Activated naive CD4-positive, alpha-beta T cell treated with anti-CD3 and anti-CD28 coated beads, Interleukin-2, amount 10 ng/mL, durations not matched to agents 7 days and 5 days (primary cell): Measurements from ENCODE around the gene RRP36.
A peak's percentile ranks its signal among the peaks of the same experiment; 100 is the strongest.

Experiments used
- CTCF ChIA-PET: fragments of 350-600 bp; sonication (Branson Sonifier 250); formaldehyde crosslinking; loops from one replicate; lab custom pipeline; 2021; ENCODE audit warnings: antibody characterized with exemption; lab: Charles Lee
- DNase-seq: peaks from one replicate; pipeline ENCODE4 v3.0.0-alpha.2; 2020
- H3K27ac Mint-ChIP-seq: one replicate; pipeline ENCODE4 v1.8.0; 2021; ENCODE audit warnings: mild to moderate bottlenecking, moderate library complexity, mixed read lengths
- H3K27me3 Mint-ChIP-seq: one replicate; pipeline ENCODE4 v1.8.0; 2021; ENCODE audit warnings: mild to moderate bottlenecking, mixed read lengths
- H3K36me3 Mint-ChIP-seq: one replicate; pipeline ENCODE4 v1.8.0; 2021; ENCODE audit warnings: mixed read lengths
- H3K4me1 Mint-ChIP-seq: one replicate; pipeline ENCODE4 v1.8.0; 2021; ENCODE audit warnings: mixed read lengths
- H3K4me3 Mint-ChIP-seq: one replicate; pipeline ENCODE4 v1.8.0; 2021; ENCODE audit warnings: mild to moderate bottlenecking, moderate library complexity, mixed read lengths
- H3K9me3 Mint-ChIP-seq: one replicate; pipeline ENCODE4 v1.8.0; 2021; ENCODE audit warnings: mixed read lengths

Gene RRP36

DNA sequence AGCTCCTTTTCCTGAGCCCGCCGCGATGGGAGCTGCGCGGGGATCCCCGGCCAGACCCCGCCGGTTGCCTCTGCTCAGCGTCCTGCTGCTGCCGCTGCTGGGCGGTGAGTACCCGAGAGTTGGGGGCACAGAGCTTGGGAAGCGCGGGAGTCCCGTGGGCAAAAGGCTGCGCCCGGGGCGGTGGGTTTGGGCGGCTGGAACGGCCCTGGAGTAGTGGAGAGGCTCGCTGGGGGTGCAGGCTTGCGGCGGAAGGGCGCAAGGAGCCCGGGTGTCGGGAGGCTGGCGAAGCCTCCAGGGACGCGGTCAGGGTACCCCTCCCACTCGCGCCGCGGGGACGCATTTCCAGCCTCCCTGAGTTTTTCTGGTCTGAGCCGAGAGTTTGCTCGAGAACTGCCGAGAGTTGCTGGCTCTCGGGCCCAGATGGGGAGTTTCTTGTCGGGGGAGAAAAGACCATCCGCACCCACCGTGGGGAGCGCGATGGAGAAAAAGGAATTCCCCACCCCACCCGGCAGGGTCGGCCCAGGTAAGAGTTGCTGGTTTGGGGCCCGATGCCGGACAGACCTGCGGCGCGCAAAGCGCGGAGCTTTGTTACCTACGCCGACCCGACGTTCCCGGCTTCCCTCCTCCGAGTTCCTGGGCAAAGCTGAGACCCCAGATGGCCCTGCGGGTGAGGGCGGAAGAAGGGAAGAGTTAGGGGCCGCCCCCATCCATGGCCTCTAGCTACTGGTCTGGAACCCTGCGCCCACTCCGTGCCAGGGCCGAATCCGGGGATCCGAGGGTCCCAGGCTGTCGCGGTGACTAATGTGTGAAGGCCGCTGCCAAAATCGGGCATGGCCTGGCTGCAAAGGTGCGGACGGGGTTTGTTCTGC lies 55.3 kb downstream of the RRP36 start:
- no peak for DNase-seq
- Mint-ChIP-seq H3K36me3 (peaks cover 3% of the 10 kb centered on the region), H3K27me3 (peaks cover 66% of the 10 kb centered on the region), H3K4me1 (peaks cover 2% of the 10 kb centered on the region), H3K4me3 (peak overlapping the region; percentile 53), H3K9me3 (no peaks in the 10 kb centered on the region), H3K27ac (no peak overlapping the region)
- CTCF ChIA-PET = interaction anchor here (0.8 to 1.5 kb wide), 3 partner anchors 53 to 175 kb away, joined by 3 to 8 read pairs (median 4); no protein-coding TSS in a partner anchor

DNA sequence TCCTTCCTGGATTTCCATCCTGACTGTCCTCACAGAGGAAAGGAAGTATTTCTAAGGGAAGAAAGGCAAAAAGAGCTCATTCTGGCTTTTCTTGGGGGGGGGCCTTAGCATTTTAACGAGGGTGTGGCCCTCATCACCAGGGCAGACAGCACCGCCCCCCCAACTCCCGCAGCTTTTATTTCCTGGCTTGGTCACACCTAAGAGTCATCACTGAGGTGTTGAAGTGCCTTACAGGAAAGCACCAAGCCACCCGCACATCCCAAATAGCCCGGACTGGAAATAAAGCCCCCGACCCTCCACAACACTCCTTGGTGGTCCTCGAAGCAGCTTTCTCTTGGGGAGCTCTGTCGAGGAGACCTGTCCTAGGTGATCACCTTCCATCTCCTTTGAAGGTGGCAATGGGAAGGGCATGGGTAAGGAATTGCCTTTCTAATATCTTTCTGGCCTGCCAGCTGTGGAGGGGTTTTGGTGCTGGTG lies 55.9 kb downstream of the RRP36 start:
- no peaks in the 10 kb centered on the region for H3K9me3 Mint-ChIP-seq
- H3K27ac Mint-ChIP-seq = no peak overlapping the region
- peaks cover 73% of the 10 kb centered on the region for H3K27me3 Mint-ChIP-seq
- CTCF ChIA-PET = interaction anchor here (1.3 to 1.5 kb wide), 2 partner anchors 66 to 175 kb away, joined by 4 to 8 read pairs; no protein-coding TSS in a partner anchor
- DNase-seq = no peak
- peaks cover 2% of the 10 kb centered on the region for H3K4me1 Mint-ChIP-seq
- H3K4me3 Mint-ChIP-seq = peak overlapping the region; percentile 53
- peaks cover 3% of the 10 kb centered on the region for H3K36me3 Mint-ChIP-seq

DNA sequence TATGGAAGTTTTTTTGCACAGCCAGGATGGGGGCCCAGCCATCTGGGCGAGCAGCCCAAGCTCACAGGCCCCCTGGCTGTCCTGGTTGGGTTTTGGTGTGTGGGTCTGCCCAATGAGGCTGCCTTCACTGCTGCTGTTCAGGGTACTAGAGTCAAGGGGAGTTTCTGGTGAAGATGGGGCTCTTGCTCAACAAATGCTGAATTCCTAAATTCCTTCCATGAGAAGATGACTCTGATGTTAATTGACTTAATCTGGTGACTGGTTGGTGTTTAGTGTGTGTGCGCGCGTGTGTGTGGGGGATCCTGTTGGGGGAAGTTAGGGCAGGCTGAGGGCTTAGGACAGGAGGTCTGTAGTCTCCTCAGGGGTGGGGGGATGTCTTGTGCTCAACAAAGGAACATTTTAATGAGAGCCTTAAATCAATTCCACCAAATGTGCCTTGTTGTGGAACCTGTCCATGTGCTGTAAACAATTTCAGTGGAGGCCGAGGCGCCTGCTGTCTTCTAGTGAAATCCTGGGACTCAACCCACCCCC lies 56.6 kb downstream of the RRP36 start:
- no peak overlapping the region for H3K27ac Mint-ChIP-seq
- no peak for DNase-seq
- H3K9me3 Mint-ChIP-seq = no peaks in the 10 kb centered on the region
- CTCF ChIA-PET = interaction anchor here (1.3 kb wide), 1 partner anchor 66 kb away, joined by 8 read pairs; no protein-coding TSS in a partner anchor
- peaks cover 76% of the 10 kb centered on the region for H3K27me3 Mint-ChIP-seq
- H3K4me1 Mint-ChIP-seq = peaks cover 2% of the 10 kb centered on the region
- H3K4me3 Mint-ChIP-seq = no peak overlapping the region
- no peaks in the 10 kb centered on the region for H3K36me3 Mint-ChIP-seq

DNA sequence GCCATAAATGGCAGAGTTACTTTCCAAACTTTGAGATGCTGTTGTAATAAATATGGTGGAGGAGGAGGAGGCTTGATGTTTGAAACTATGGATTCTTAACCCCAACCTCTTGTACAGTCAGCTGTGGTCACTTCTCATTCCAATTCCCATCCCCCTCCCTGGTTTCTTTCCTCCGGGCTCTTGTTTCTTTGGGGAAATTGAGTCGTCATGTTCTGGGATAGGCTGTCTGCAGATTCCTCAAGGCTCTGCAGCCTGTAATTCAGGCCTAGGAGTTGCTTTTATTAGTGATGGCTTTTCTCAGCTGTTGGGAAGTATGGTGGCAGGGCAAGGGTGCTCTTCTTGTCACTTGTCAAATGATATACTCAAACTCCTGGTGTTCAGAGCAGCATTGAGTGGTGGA lies 57.3 kb downstream of the RRP36 start:
- CTCF ChIA-PET = no interaction called here
- Mint-ChIP-seq H3K27me3 (peaks cover 77% of the 10 kb centered on the region), H3K27ac (no peak overlapping the region), H3K4me1 (peaks cover 2% of the 10 kb centered on the region), H3K9me3 (no peaks in the 10 kb centered on the region), H3K36me3 (no peaks in the 10 kb centered on the region), H3K4me3 (no peak overlapping the region)
- DNase-seq = no peak
